Liver (tissue), 9 donors: ENCODE data around the gene LMBR1L. TPM values are rescaled to one million over a fixed set of nuclear protein-coding genes. Genes with fewer than 3 reads are reported as not detected.

Source experiments
- DNase-seq: peaks from one replicate; pipeline ENCODE4 v3.0.0-alpha.2; 2017; ENCODE audit warnings: low spot score
- H3K27ac ChIP-seq, 2 donors: one replicate each; pipeline ENCODE4 v1.7.0; 2013; ENCODE audit warnings: inconsistent platforms in 2 of 2, low read length in 2 of 2, control low read depth in 1 of 2, low read depth in 1 of 2, mild to moderate bottlenecking in 1 of 2
- H3K27me3 ChIP-seq, 4 donors: one replicate each; pipeline versions ENCODE4 v1.6.1 to v1.7.0; 2013; ENCODE audit warnings: low read length in 3 of 4, inconsistent platforms in 1 of 4, mild to moderate bottlenecking in 1 of 4, moderate library complexity in 1 of 4; ENCODE audit not compliant: control insufficient read depth in 4 of 4, insufficient read depth in 4 of 4
- H3K36me3 ChIP-seq, 4 donors: one replicate each; pipeline versions ENCODE4 v1.6.1 to v1.7.0; 2013; ENCODE audit warnings: low read length in 3 of 4, mild to moderate bottlenecking in 3 of 4, low read depth in 1 of 4, moderate library complexity in 1 of 4; ENCODE audit not compliant: control insufficient read depth in 4 of 4, insufficient read depth in 3 of 4
- H3K4me1 ChIP-seq, 4 donors: one replicate each; pipeline versions ENCODE4 v1.6.1 to v1.7.0; 2013; ENCODE audit warnings: low read length in 3 of 4, mild to moderate bottlenecking in 3 of 4, moderate library complexity in 1 of 4; ENCODE audit not compliant: control insufficient read depth in 4 of 4, insufficient read depth in 4 of 4
- H3K4me3 ChIP-seq, 3 donors: one replicate each; pipeline versions ENCODE4 v1.6.1 to v1.7.0; 2013; ENCODE audit warnings: low read length in 3 of 3, control low read depth in 1 of 3, low read depth in 1 of 3, mild to moderate bottlenecking in 1 of 3
- H3K9ac ChIP-seq, 2 donors: one replicate each; pipeline ENCODE4 v1.7.0; 2013; ENCODE audit warnings: low read length in 2 of 2, mild to moderate bottlenecking in 2 of 2, moderate library complexity in 2 of 2, control low read depth in 1 of 2, low read depth in 1 of 2
- H3K9me3 ChIP-seq, 4 donors: one replicate each; pipeline versions ENCODE4 v1.6.1 to v1.7.0; 2013; ENCODE audit warnings: low read length in 3 of 4; ENCODE audit not compliant: control insufficient read depth in 4 of 4
- ATF3 ChIP-seq: IDR thresholded peaks from 2 replicates; pipeline ENCODE4 v1.6.1; 2016; ENCODE audit warnings: antibody characterized with exemption
- CTCF ChIP-seq: fragments of 150-350 bp; IDR thresholded peaks from 2 replicates; pipeline ENCODE4 v1.5.1; 2017; ENCODE audit warnings: improper control_type of control experiment, low read depth, low read length; ENCODE audit not compliant: missing input control
- FOXA1 ChIP-seq: IDR thresholded peaks from 2 replicates; pipeline ENCODE4 v1.6.1; 2016; ENCODE audit warnings: antibody characterized with exemption
- FOXA2 ChIP-seq: IDR thresholded peaks from 2 replicates; pipeline ENCODE4 v1.6.1; 2016; ENCODE audit warnings: antibody characterized with exemption
- GABPA ChIP-seq, 2 donors: IDR thresholded peaks in 1 of 2; conservative IDR thresholded peaks in 1 of 2; 2 replicates each; pipeline ENCODE4 v1.6.1; 2016; ENCODE audit warnings: antibody characterized with exemption in 2 of 2, mild to moderate bottlenecking in 1 of 2, moderate library complexity in 1 of 2
- HNF4A ChIP-seq, 2 donors: conservative IDR thresholded peaks; 2 replicates each; pipeline ENCODE4 v1.6.1; 2016; ENCODE audit warnings: antibody characterized with exemption in 2 of 2, mild to moderate bottlenecking in 2 of 2
- HNF4G ChIP-seq: IDR thresholded peaks from 2 replicates; pipeline ENCODE4 v1.6.1; 2016; ENCODE audit warnings: antibody characterized with exemption
- JUND ChIP-seq, 2 donors: IDR thresholded peaks; 2 replicates each; pipeline ENCODE4 v1.6.1; 2016; ENCODE audit warnings: antibody characterized with exemption in 2 of 2
- MAX ChIP-seq: IDR thresholded peaks from 2 replicates; pipeline ENCODE4 v1.6.1; 2016; ENCODE audit warnings: antibody characterized with exemption
- REST ChIP-seq: IDR thresholded peaks from 2 replicates; pipeline ENCODE4 v1.6.1; 2016; ENCODE audit warnings: antibody characterized with exemption, mild to moderate bottlenecking
- RXRA ChIP-seq, 2 donors: IDR thresholded peaks; 2 replicates each; pipeline ENCODE4 v1.6.1; 2017 to 2018; ENCODE audit warnings: antibody characterized with exemption in 2 of 2, mild to moderate bottlenecking in 1 of 2
- SP1 ChIP-seq: IDR thresholded peaks from 2 replicates; pipeline ENCODE4 v1.6.1; 2018; ENCODE audit warnings: antibody characterized with exemption, mild to moderate bottlenecking
- TAF1 ChIP-seq: conservative IDR thresholded peaks from 2 replicates; pipeline ENCODE4 v1.6.1; 2016; ENCODE audit warnings: antibody characterized with exemption, mild to moderate bottlenecking
- YY1 ChIP-seq: IDR thresholded peaks from 2 replicates; pipeline ENCODE4 v1.6.1; 2016; ENCODE audit warnings: antibody characterized with exemption, mild to moderate bottlenecking
- ZBTB33 ChIP-seq: IDR thresholded peaks from 2 replicates; pipeline ENCODE4 v1.6.1; 2016; ENCODE audit warnings: antibody characterized with exemption
- WGBS: extraction: QIAGEN DNeasy Blood & Tissue Kit; methylation state at CpG from one replicate; pipeline ENCODE4 v1.1.7; 2013; 5-methylcytosine and 5-hydroxymethylcytosine counted together
- polyA plus RNA-seq, 2 donors: library from polyadenylated mRNA; stranded (reverse) in 1 of 2; unstranded in 1 of 2; fragments of 200-250 nt in 1 of 2; fragments of >200 nt in 1 of 2; fragmentation: Nextera tagmentation in 1 of 2; extraction: Ambion mirVana in 1 of 2; gene quantifications; one replicate each; pipeline versions ENCODE4 v1.2.1 to v1.2.3, GENCODE V29; 2013 to 2015
- total RNA-seq, 2 donors: library from RNA; depleted of rRNA; stranded (reverse); fragments of >200 nt; gene quantifications; one replicate each; pipeline ENCODE4 v1.2.3, GENCODE V29; 2014
- donor health status: healthy.
- donor health status: healthy.
- donor health status: healthy.
- donor health status: healthy.
- donor health status: healthy.

Gene LMBR1L
- total and polyA plus RNA-seq, 4 donors = 9.3 to 23.7 (median 11.8) TPM

- Histone ChIP-seq H3K36me3 (peaks cover 4 to 17% (median 11%) of the 10 kb centered on the region in 4 donors), H3K27ac (peak overlapping the region; percentile 2 to 14), H3K9ac (peak overlapping the region; percentile 52 to 64), H3K9me3 (no peaks in the 10 kb centered on the region), H3K4me1 (peaks cover 11 to 57% (median 50%) of the 10 kb centered on the region in 4 donors), H3K4me3 (peak overlapping the region; percentile 30 to 92 (median 91)), H3K27me3 (no peaks in the 10 kb centered on the region)
- no peak for DNase-seq
- TF ChIP-seq ZBTB33 (no peak), TAF1 (no peak), YY1 (no peak), SP1 (no peak), FOXA1 (no peak), RXRA (IDR thresholded peaks at IDR 0.05) (no peak), ATF3 (no peak), FOXA2 (no peak), JUND (IDR thresholded peaks at IDR 0.05) (no peak)
- WGBS = 29% methylated on average over 4 of the region's 4 CpGs
These were observed 52.8 kb downstream of the LMBR1L start for GRCh38 chr12:49057888-49058287.

GRCh38 chr12:49055978-49056754 is 54.5 kb downstream of the LMBR1L start:
- WGBS = 55% methylated on average over 7 of the region's 7 CpGs
- DNase-seq = peak; percentile 50
- H3K4me1 ChIP-seq = peaks cover 11 to 52% (median 45%) of the 10 kb centered on the region in 4 donors
- peak overlapping the region in 1 of 2 donors; percentile 35 for H3K27ac ChIP-seq
- peak overlapping the region in 1 of 2 donors; percentile 12 for H3K9ac ChIP-seq
- TF ChIP-seq MAX (no peak), RXRA (IDR thresholded peaks at IDR 0.05) (peak in 1 of 2 donors; percentile 30), HNF4A (conservative IDR thresholded peaks at IDR 0.05) (peak in 1 of 2 donors; percentile 43), YY1 (no peak), SP1 (peak; percentile 29), GABPA (IDR thresholded peaks at IDR 0.05 in 1 of 2, conservative IDR thresholded peaks at IDR 0.05 in 1 of 2) (peak in 1 of 2 donors; percentile 67), TAF1 (no peak), REST (no peak), CTCF (no peak), HNF4G (peak; percentile 7)
- H3K9me3 ChIP-seq = no peaks in the 10 kb centered on the region
- peaks cover 13 to 34% (median 23%) of the 10 kb centered on the region in 4 donors for H3K36me3 ChIP-seq
- no peak overlapping the region for H3K4me3 ChIP-seq
- no peaks in the 10 kb centered on the region for H3K27me3 ChIP-seq
